Hepatocyte (in vitro differentiated cells): ENCODE measurements around the gene LAMP1. TPM values are rescaled to one million over a fixed set of nuclear protein-coding genes. Genes with fewer than 3 reads are reported as not detected.
"Not testable (repeated sequence)": the region's sequence is repeated elsewhere in the genome, so short reads cannot be mapped to it uniquely, and the experiment has no call there.

Experiments used
- DNase-seq: peaks from one replicate; pipeline ENCODE4 v3.0.0-alpha.2; 2016; ENCODE audit warnings: low spot score
- H2AFZ ChIP-seq: fragments of 200-600 bp; sonication (generic); 2 replicates; pipeline ENCODE4 v1.6.0; 2016; ENCODE audit warnings: antibody characterized with exemption, mild to moderate bottlenecking
- H3K27ac ChIP-seq: fragments of 200-600 bp; sonication (generic); 2 replicates; pipeline ENCODE4 v1.5.1; 2016; ENCODE audit warnings: mild to moderate bottlenecking
- H3K27me3 ChIP-seq: fragments of 200-600 bp; sonication (generic); 2 replicates; pipeline ENCODE4 v1.6.1; 2016
- H3K36me3 ChIP-seq: fragments of 200-600 bp; sonication (generic); replicated peaks from 2 replicates; pipeline ENCODE4 v1.5.1; 2016; ENCODE audit warnings: low read depth; ENCODE audit not compliant: insufficient read depth
- H3K4me1 ChIP-seq: fragments of 200-600 bp; sonication (generic); 2 replicates; pipeline ENCODE4 v1.5.1; 2016; ENCODE audit warnings: mild to moderate bottlenecking, moderate library complexity; ENCODE audit not compliant: insufficient read depth
- H3K4me2 ChIP-seq: fragments of 200-600 bp; sonication (generic); 2 replicates; pipeline ENCODE4 v1.6.0; 2016
- H3K4me3 ChIP-seq: fragments of 200-600 bp; sonication (generic); 2 replicates; pipeline ENCODE4 v1.5.1; 2016; ENCODE audit warnings: mild to moderate bottlenecking
- H3K79me2 ChIP-seq: fragments of 200-600 bp; sonication (generic); 2 replicates; pipeline ENCODE4 v1.6.0; 2017; ENCODE audit warnings: mild to moderate bottlenecking
- H3K9me2 ChIP-seq: fragments of 200-600 bp; sonication (generic); replicated peaks from 2 replicates; pipeline ENCODE4 v1.6.0; 2017; ENCODE audit warnings: mild to moderate bottlenecking; ENCODE audit not compliant: insufficient read depth
- H3K9me3 ChIP-seq: fragments of 200-600 bp; sonication (generic); 2 replicates; pipeline ENCODE4 v1.5.1; 2016; ENCODE audit warnings: low read depth, mild to moderate bottlenecking
- H4K20me1 ChIP-seq: fragments of 200-600 bp; sonication (generic); 2 replicates; pipeline ENCODE4 v1.6.0; 2016; ENCODE audit warnings: mild to moderate bottlenecking; ENCODE audit not compliant: insufficient read depth, poor library complexity, severe bottlenecking
- CTCF ChIP-seq: fragments of 200-600 bp; sonication (generic); IDR thresholded peaks from 2 replicates; pipeline ENCODE4 v1.5.1; 2016; ENCODE audit warnings: antibody characterized with exemption, mild to moderate bottlenecking; ENCODE audit not compliant: poor library complexity
- EZH2 ChIP-seq: fragments of 200-600 bp; sonication (generic); IDR thresholded peaks from 2 replicates; pipeline ENCODE4 v1.6.1; 2016; ENCODE audit warnings: antibody characterized with exemption, mild to moderate bottlenecking, borderline replicate concordance
- EZH2phosphoT487 ChIP-seq: fragments of 200-600 bp; sonication (generic); IDR thresholded peaks from one replicate; pipeline ENCODE4 v1.6.1; 2018; ENCODE audit warnings: antibody characterized with exemption, mild to moderate bottlenecking, low read depth, moderate library complexity; ENCODE audit not compliant: unreplicated experiment, severe bottlenecking
- whole genome bisulfite sequencing: methylation state at CpG from one replicate; pipeline ENCODE4 v1.1.6; 2016; ENCODE audit warnings: low lambda C conversion rate; ENCODE audit errors: missing lambda C conversion rate; 5-methylcytosine and 5-hydroxymethylcytosine counted together
- polyA plus RNA-seq: library from polyadenylated mRNA; unstranded; fragments of >200 nt; fragmentation: Nextera tagmentation; extraction: Ambion mirVana; gene quantifications from 2 replicates; pipeline ENCODE4 v1.2.1, GENCODE V29; 2016
- total RNA-seq: library from RNA; depleted of rRNA; stranded (reverse); fragments of >200 nt; gene quantifications from 2 replicates; pipeline ENCODE4 v1.2.3, GENCODE V29; 2014

The LAMP1 gene
- total RNA-seq, result 156 and 190 TPM in 2 replicates
- polyA plus RNA-seq, result 230 and 233 TPM in 2 replicates

- Histone ChIP-seq H3K36me3 (no peaks in the 10 kb centered on the region), H3K27me3 (no peaks in the 10 kb centered on the region), H3K4me1 (peaks cover 15% of the 10 kb centered on the region), H3K4me3 (peak within 1 kb of the TSS; percentile 93), H3K9me3 (no peaks in the 10 kb centered on the region), H3K27ac (peak within 1 kb of the TSS; percentile 97), H2AFZ (peak within 1 kb of the TSS; percentile 89), H3K79me2 (peaks cover 50% of the 10 kb centered on the region), H4K20me1 (peaks cover 24% of the 10 kb centered on the region), H3K9me2 (no peaks in the 10 kb centered on the region), H3K4me2 (peak within 1 kb of the TSS; percentile 94)
- TF ChIP-seq EZH2phosphoT487 (no peak), EZH2 (no peak), CTCF (no peak)
- peak; percentile 99 for DNase-seq
- 1% methylated on average over 49 of the region's 74 CpGs for WGBS
Measured at GRCh38 chr13:113296823-113297369, at the start of gene LAMP1. Gene LAMP1, plus strand, starts transcription at chr13:113297239. Its CDS starts 196 bp downstream, at chr13:113297435.

GRCh38 chr13:113252516-113253095, 44.4 kb upstream of the LAMP1 start:
- DNase-seq, result no peak
- Histone ChIP-seq H3K27ac (no peak overlapping the region), H2AFZ (no peak overlapping the region), H3K9me2 (no peaks in the 10 kb centered on the region), H3K4me2 (no peak overlapping the region), H3K27me3 (no peaks in the 10 kb centered on the region), H3K9me3 (no peaks in the 10 kb centered on the region), H3K4me3 (no peak overlapping the region), H3K4me1 (no peaks in the 10 kb centered on the region), H3K79me2 (no peaks in the 10 kb centered on the region), H3K36me3 (no peaks in the 10 kb centered on the region), H4K20me1 (no peaks in the 10 kb centered on the region)
- TF ChIP-seq EZH2phosphoT487, result no peak
- no peak for TF ChIP-seq CTCF
- no peak for TF ChIP-seq EZH2
- WGBS, result 91% methylated on average over 11 of the region's 11 CpGs

GRCh38 chr13:113257908-113258307, 39.1 kb upstream of the LAMP1 start:
- not testable (repeated sequence) for H3K79me2 ChIP-seq, H3K4me3 ChIP-seq, DNase-seq, H4K20me1 ChIP-seq, H3K4me2 ChIP-seq, H3K4me1 ChIP-seq, H3K9me3 ChIP-seq, H2AFZ ChIP-seq, H3K27me3 ChIP-seq, H3K9me2 ChIP-seq, H3K27ac ChIP-seq, H3K36me3 ChIP-seq
- over 99% methylated on average over 6 of the region's 6 CpGs for WGBS

GRCh38 chr13:113258321-113259054, 38.6 kb upstream of the LAMP1 start:
- H3K9me2 ChIP-seq, result no peaks in the 10 kb centered on the region
- DNase-seq, result no peak
- TF ChIP-seq EZH2, result no peak
- TF ChIP-seq CTCF, result no peak
- no peak for TF ChIP-seq EZH2phosphoT487
- no peaks in the 10 kb centered on the region for H3K36me3 ChIP-seq
- H3K4me1 ChIP-seq, result no peaks in the 10 kb centered on the region
- no peak overlapping the region for H2AFZ ChIP-seq
- no peaks in the 10 kb centered on the region for H4K20me1 ChIP-seq
- 97% methylated on average over 5 of the region's 5 CpGs for WGBS
- H3K79me2 ChIP-seq, result no peaks in the 10 kb centered on the region
- H3K9me3 ChIP-seq, result no peaks in the 10 kb centered on the region
- H3K27ac ChIP-seq, result no peak overlapping the region
- H3K4me2 ChIP-seq, result no peak overlapping the region
- no peak overlapping the region for H3K4me3 ChIP-seq
- H3K27me3 ChIP-seq, result no peaks in the 10 kb centered on the region
